IgD-negative memory B cell (primary cell): ENCODE results near the gene CDH3. TPM values are rescaled to one million over a fixed set of nuclear protein-coding genes. Genes with fewer than 3 reads are reported as not detected.
"Not testable (repeated sequence)": the region's sequence is repeated elsewhere in the genome, so short reads cannot be mapped to it uniquely, and the experiment has no call there.

Experiments
- H3K27ac Mint-ChIP-seq, 3 donors: one replicate each; pipeline ENCODE4 v1.8.0; 2020 to 2022; ENCODE audit warnings: mild to moderate bottlenecking in 3 of 3, mixed read lengths in 3 of 3, moderate library complexity in 1 of 3
- H3K27me3 Mint-ChIP-seq: one replicate; pipeline ENCODE4 v1.8.0; 2021; ENCODE audit warnings: mixed read lengths
- H3K36me3 Mint-ChIP-seq: one replicate; pipeline ENCODE4 v1.8.0; 2020; ENCODE audit warnings: mild to moderate bottlenecking, mixed read lengths
- H3K4me1 Mint-ChIP-seq, 3 donors: one replicate each; pipeline ENCODE4 v1.8.0; 2020 to 2022; ENCODE audit warnings: mixed read lengths in 3 of 3, mild to moderate bottlenecking in 1 of 3
- H3K4me3 Mint-ChIP-seq, 4 donors: one replicate each; pipeline ENCODE4 v1.8.0; 2020 to 2022; ENCODE audit warnings: mild to moderate bottlenecking in 4 of 4, mixed read lengths in 4 of 4, moderate library complexity in 3 of 4
- H3K9me3 Mint-ChIP-seq, 3 donors: one replicate each; pipeline ENCODE4 v1.8.0; 2020 to 2021; ENCODE audit warnings: mixed read lengths in 3 of 3, mild to moderate bottlenecking in 1 of 3
- polyA plus RNA-seq: library from polyadenylated mRNA; unstranded; fragments of 300-500 nt; fragmentation: Illumina TruSeq; gene quantifications from one replicate; pipeline ENCODE4 v1.2.3, GENCODE V29; 2021

Gene CDH3
- polyA plus RNA-seq, 1 donor from 2014 or later = not detected

DNA sequence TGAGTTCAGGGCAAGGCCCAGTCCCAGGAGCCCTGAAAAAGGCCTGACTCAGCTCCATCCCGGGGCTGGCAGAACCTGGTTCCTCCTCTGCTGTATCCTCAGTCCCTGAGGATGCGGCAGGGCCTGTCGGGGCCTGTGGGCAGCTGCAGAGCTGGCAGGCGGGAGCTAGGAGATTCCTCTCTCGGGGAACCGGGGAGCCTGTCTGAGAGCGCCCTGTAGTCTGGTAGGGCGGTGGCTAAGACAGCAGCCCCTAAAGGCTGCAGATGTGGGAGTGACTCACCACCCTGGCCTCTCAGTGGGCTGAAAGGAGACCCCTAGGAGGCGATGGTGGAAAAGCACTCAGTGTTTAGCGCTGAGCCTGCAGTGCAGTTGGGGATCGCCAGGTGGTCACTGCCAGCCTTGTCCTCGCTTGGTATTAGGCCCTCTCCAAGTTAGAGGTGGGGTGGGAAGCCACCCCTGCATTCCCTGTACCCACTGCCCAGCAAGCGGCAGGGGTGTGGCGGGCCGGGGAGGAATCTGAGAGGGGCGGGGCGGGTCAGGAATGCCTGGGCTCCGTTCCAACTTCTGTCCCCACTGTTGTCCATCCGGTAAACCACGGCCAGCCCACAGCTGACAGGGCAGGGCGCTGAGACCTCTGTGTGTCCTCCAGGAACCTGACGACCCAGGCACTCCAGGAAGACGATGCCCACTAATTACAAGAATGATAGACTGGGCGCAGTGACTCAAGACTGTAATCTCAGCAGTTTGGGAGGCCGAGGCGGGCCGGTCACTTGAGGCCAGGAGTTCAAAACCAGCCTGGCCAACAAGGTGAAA, 62.4 kb downstream of the CDH3 start:
- Mint-ChIP-seq H3K27me3 (peaks cover 2% of the 10 kb centered on the region), H3K4me1 (peaks cover 5 to 12% (median 10%) of the 10 kb centered on the region in 3 donors), H3K36me3 (peaks cover 2% of the 10 kb centered on the region), H3K9me3 (no peaks in the 10 kb centered on the region), H3K4me3 (no peak overlapping the region), H3K27ac (no peak overlapping the region)

DNA sequence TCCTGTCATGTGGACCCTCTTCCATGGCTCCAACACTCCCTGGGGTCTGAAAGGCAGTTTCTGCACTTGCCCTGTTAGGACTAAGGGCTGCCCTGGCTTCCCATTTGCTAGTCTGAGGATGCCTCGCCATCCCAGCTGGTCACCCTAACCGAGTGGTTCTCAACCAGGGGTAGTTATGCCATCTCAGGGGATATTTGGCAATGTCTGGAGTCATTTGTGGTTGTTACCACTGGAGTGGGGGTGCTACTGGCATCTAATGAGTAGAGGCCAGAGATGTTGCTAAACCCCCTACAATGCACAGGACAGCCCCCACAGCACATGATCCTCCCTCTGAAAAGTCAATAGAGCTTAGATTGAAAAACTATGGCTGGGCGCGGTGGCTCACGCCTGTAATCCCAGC, 65.1 kb downstream of the CDH3 start:
- H3K36me3 Mint-ChIP-seq = no peaks in the 10 kb centered on the region
- no peak overlapping the region for H3K27ac Mint-ChIP-seq
- H3K4me1 Mint-ChIP-seq = peaks cover 7 to 10% (median 9%) of the 10 kb centered on the region in 3 donors
- peak overlapping the region in 1 of 4 donors; percentile 55 for H3K4me3 Mint-ChIP-seq
- H3K9me3 Mint-ChIP-seq = no peaks in the 10 kb centered on the region
- peaks cover 2% of the 10 kb centered on the region for H3K27me3 Mint-ChIP-seq

DNA sequence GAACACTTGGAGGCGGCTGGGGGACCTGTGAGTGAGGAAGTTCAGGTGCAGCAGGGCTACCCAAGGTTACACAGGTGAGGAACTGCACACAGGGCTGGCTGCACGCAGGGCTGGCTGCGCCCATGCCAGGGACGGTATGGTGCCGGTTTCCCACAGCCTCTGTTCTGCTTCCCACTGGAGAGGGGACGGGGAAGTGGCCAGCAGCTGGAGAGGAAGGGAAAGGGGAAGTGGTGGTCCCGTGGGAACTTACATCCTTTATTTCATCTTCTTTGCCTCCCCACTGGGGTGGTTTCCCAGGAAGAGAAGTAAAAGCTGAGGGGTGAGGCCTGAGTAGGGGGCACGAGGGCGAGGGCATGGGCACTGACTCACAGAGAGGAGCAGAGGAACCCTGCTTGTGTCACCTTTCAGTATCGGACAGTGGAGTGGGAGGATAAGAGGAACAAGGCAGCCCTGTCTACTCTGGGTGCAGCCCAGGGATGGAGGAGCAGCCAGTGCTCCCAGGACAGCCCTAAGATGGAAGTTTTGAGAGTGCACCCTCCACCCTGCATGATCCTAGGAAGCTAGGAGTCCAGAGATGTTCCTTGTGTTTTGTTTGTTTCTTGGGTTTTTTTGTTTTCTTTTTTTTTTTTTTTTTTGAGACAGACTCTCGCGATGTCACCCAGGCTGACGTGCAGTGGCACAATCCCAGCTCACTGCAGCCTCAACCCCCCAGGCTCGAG, 66.5 kb downstream of the CDH3 start:
- no peaks in the 10 kb centered on the region for H3K9me3 Mint-ChIP-seq

DNA sequence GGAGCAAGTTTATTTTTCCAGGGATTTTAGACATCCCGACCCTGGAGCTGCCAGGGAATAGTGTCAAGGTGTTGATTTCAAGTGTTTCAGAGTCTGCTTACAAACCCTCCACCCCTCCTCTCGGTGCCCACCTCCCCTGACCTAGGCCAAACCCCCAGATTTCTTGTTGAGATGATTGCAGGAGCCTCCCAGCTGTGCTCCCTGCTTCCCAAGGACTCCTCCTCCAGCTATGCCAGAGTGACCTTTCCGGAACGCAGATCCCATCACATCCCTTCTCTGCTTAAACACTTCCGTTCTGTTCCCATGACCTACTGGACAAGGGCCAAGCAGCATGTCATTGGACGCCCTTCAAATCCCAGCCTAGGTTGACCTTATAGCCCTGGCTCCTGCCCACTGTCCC, 68.3 kb downstream of the CDH3 start:
- H3K9me3 Mint-ChIP-seq = peaks cover 0 to 3% (median 1%) of the 10 kb centered on the region in 3 donors
- H3K36me3 Mint-ChIP-seq = no peaks in the 10 kb centered on the region
- H3K4me3 Mint-ChIP-seq = no peak overlapping the region
- H3K27ac Mint-ChIP-seq = no peak overlapping the region
- H3K27me3 Mint-ChIP-seq = peaks cover 2% of the 10 kb centered on the region
- peaks cover 7 to 10% (median 9%) of the 10 kb centered on the region in 3 donors for H3K4me1 Mint-ChIP-seq

More for the DNA sequence above, 66.5 kb downstream of the CDH3 start:
- Mint-ChIP-seq H3K27me3 (peaks cover 2% of the 10 kb centered on the region), H3K4me1 (peaks cover 7 to 10% (median 9%) of the 10 kb centered on the region in 3 donors), H3K36me3 (no peaks in the 10 kb centered on the region), H3K4me3 (peak overlapping the region in 1 of 4 donors; percentile 74), H3K27ac (peak overlapping the region in 1 of 3 donors; percentile 50)

DNA sequence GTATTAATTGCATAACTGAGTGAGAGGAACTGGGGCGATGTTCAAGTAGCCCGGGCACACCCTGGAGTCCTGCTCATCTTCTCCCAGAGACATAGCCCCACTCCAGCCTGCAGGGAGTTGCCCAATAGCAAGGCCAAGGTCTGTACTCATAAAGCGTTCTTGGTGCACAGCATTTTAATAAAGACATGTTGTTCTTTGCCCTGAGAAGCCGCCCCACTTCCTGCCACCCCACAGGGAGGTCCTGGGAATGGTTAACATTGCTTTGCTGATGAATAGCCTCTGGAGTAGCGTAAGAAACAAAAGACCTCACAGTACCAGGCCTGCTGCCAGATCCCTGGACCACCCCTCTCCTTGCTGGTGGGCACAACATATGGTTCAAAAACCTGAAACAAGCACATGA, 70.4 kb downstream of the CDH3 start:
- peaks cover 10 to 15% (median 12%) of the 10 kb centered on the region in 3 donors for H3K4me1 Mint-ChIP-seq
- peaks cover 0 to 3% (median 1%) of the 10 kb centered on the region in 3 donors for H3K9me3 Mint-ChIP-seq
- H3K4me3 Mint-ChIP-seq = no peak overlapping the region
- H3K27me3 Mint-ChIP-seq = peaks cover 2% of the 10 kb centered on the region
- H3K36me3 Mint-ChIP-seq = peaks cover 1% of the 10 kb centered on the region
- no peak overlapping the region for H3K27ac Mint-ChIP-seq

DNA sequence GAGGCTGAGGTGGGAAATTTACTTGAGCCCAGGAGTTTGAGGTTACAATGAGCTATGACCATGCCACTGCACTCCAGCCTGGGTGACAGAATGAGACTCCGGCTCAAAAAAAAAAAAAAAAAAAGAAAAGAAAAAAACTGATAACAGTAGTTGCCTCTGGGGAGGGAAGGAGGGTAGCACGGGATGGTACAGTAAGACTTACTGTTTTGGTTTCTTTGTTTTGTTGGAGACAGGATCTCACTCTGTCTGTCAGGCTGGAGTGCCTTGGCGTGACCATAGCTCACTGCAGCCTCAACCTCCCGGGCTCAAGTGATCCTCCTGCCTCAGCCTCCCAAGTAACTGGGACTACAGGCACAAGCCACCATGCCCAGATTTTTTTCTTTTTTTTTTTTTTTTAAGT, 71.4 kb downstream of the CDH3 start:
- not testable (repeated sequence) for H3K36me3 Mint-ChIP-seq, H3K27me3 Mint-ChIP-seq, H3K4me3 Mint-ChIP-seq, H3K27ac Mint-ChIP-seq, H3K4me1 Mint-ChIP-seq, H3K9me3 Mint-ChIP-seq

DNA sequence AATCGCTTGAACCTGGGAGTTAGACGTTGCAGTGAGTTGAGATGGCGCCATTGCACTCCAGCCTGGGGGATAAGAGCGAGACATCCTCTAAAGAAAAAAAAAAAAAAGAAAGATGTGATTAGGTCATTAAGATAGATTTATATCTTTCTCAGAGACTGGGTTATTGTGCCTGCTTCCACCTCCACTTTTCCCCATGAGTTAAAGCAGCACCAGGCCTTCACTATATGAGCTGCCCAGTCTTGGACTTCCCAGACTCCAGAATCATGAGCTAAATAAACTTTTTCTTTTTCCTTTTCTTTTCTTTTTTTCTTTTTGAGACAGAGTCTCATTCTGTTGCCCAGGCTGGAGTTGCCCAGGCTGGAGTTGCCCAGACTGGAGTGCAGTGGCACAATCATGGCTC, 72.6 kb downstream of the CDH3 start:
- Mint-ChIP-seq H3K4me1 (peaks cover 4 to 6% (median 5%) of the 10 kb centered on the region in 3 donors), H3K27me3 (no peaks in the 10 kb centered on the region), H3K27ac (no peak overlapping the region), H3K4me3 (no peak overlapping the region), H3K36me3 (peaks cover 1% of the 10 kb centered on the region), H3K9me3 (peaks cover 0 to 3% (median 1%) of the 10 kb centered on the region in 3 donors)

DNA sequence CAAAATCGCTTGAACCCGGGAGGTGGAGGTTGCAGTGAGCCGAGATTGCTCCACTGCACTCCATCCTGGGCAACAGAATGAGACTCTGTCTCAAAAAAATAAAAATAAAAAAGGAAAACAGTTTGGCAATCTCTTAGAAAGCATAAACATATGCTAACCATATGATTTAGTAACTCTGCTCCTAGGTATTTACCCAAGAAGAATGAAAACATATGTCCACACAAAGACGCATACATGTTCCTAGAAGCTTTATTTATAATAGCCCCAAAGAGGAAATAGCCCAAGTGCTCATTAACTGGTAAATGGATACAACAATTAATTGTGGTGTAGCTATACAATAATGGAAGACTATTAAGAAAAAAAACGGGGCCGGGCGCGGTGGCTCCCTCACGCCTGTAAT, 73.5 kb downstream of the CDH3 start:
- no peak overlapping the region for H3K4me3 Mint-ChIP-seq
- H3K9me3 Mint-ChIP-seq = peaks cover 0 to 3% (median 1%) of the 10 kb centered on the region in 3 donors

DNA sequence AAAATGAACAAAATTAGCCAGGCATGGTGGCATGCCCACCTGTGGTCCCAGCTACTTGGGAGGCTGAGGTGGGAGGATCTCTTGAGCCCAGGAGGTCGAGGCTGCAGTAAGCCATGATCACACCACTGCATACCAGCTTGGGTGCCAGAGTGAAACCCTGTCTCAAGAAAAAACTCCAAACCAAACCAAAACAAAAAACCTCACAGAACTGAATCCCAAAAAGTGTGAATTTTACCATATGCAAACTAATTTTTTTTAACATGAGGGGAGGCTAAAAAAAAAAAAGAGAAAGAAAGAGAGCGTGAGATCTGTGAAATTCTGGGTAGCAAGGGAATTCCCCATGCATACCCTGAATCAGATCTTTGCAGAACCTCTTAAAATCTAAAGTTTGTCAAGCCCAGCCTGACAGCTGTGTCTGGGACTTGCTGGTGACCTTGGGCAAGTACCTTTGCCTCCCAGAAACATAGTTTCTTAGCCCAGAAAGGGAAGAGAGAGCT, 74.9 kb downstream of the CDH3 start:
- Mint-ChIP-seq H3K9me3 (peaks cover 0 to 3% (median 1%) of the 10 kb centered on the region in 3 donors), H3K27me3 (no peaks in the 10 kb centered on the region), H3K27ac (peak overlapping the region in 1 of 3 donors; percentile 50), H3K36me3 (peaks cover 1% of the 10 kb centered on the region), H3K4me3 (peak overlapping the region in 1 of 4 donors; percentile 60), H3K4me1 (peaks cover 0 to 6% (median 5%) of the 10 kb centered on the region in 3 donors)

More for the DNA sequence above, 73.5 kb downstream of the CDH3 start:
- Mint-ChIP-seq H3K27ac (no peak overlapping the region), H3K36me3 (peaks cover 1% of the 10 kb centered on the region), H3K4me1 (peaks cover 0 to 6% (median 5%) of the 10 kb centered on the region in 3 donors), H3K27me3 (no peaks in the 10 kb centered on the region)

DNA sequence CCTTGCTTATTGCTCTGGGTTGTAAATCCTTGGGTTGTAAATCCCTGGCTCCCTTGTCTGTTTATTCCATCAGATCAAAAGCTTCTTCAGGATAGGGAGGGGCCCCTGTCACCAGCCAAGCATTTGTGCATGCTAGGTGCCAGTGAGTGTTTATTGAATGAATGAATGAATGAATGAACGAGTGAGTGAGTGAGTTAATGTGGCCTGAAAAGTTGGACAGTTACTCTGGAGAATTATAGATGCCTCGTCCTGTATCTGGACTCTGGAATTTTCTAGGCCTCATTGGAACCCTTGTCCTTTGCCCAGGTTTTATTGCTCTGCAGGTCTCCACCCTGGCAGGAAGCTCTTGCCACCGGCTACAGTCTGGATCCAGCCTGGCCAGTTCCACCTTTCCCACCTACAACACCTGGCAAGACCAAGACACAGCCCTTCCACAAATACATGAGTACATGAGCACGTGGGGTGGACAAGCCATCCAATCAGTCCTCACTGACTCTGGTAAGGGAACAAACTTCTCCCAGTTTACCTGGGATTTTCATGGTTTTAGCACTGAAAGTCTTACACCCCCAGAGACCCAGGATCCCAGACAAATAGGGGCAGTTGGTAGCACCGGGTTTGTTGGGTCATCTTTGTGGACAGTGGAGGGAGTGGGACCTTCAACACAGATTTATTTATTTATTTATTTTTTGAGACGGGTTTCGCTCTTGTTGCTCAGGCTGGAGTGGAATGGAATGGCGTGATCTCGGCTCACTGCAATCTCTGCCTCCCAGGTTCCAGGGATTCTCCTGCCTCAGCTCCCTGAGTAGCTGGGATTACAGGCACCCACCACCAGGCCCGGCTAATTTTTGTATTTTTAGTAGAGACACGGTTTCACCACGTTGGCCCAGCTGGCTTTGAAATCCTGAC, 77.3 kb downstream of the CDH3 start:
- Mint-ChIP-seq H3K4me3 (no peak overlapping the region), H3K27ac (no peak overlapping the region)

DNA sequence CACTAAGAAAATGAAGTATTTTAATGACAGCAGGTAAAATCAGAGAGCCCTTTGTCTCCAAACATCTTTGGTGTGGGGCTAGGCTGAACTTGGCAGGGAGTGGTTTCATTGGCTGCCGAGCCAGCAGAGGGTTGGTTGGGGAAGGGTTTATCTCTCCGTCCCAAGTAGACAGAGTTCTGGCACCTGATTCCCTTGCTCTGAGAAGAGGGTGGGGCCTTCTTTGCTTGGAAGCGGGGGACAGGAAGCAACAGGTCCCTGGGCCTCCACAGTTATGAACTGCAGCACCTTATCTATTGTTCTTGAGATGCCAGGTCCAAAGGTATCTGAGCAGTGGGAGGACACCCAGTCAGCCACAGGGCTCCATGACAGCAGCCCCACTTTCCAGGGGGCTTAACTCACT, 79.7 kb downstream of the CDH3 start:
- no peak overlapping the region for H3K4me3 Mint-ChIP-seq
- H3K27me3 Mint-ChIP-seq = peaks cover 4% of the 10 kb centered on the region

More for the DNA sequence above, 77.3 kb downstream of the CDH3 start:
- H3K36me3 Mint-ChIP-seq = peaks cover 1% of the 10 kb centered on the region
- no peaks in the 10 kb centered on the region for H3K27me3 Mint-ChIP-seq
- peaks cover 0 to 6% (median 5%) of the 10 kb centered on the region in 3 donors for H3K4me1 Mint-ChIP-seq
- H3K9me3 Mint-ChIP-seq = no peaks in the 10 kb centered on the region

DNA sequence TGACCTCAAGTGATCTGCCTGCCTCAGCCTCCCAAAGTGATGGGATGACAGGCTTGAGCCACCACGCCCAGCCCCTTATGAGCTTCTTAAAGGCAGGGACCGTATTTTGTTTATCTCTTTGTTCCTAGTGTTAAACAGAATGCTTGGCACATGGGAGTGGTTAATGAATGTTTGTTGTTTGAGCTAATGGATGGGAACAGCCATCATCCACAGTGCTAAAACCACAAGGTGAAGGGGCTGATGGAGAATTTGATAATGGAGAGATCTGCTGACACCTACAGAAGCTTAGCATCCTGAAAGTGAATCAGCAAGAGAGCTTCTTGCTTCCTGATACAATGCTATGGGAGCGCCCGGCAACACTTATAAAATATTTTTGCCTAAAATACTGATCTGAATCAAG, 83.4 kb downstream of the CDH3 start:
- H3K27ac Mint-ChIP-seq = peak overlapping the region in 1 of 3 donors; percentile 69
- H3K9me3 Mint-ChIP-seq = no peaks in the 10 kb centered on the region
- H3K27me3 Mint-ChIP-seq = peaks cover 20% of the 10 kb centered on the region
- H3K4me1 Mint-ChIP-seq = no peaks in the 10 kb centered on the region
- H3K36me3 Mint-ChIP-seq = peaks cover 2% of the 10 kb centered on the region
- no peak overlapping the region for H3K4me3 Mint-ChIP-seq

More for the DNA sequence above, 79.7 kb downstream of the CDH3 start:
- Mint-ChIP-seq H3K9me3 (no peaks in the 10 kb centered on the region), H3K27ac (no peak overlapping the region), H3K4me1 (peaks cover 0 to 4% (median 4%) of the 10 kb centered on the region in 3 donors), H3K36me3 (peaks cover 2% of the 10 kb centered on the region)

DNA sequence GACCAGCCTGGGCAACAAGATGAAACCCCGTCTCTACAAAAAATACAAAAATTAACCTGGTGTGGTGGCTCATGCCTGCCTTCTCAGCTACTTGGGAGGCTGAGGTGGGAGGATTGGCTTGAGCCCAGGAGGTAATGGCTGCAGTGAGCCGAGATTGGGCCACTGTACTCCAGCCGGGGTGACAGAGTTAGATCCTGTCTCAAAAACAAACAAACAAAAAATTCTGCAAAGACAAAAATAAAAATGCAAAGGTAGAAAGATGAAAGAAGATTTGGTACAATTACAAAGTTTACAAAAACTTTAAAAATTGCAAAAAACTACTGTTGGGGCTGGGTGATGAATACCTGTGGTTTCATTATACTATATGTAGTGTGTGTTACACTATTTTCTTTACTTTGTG, 86.5 kb downstream of the CDH3 start:
- Mint-ChIP-seq H3K36me3 (peaks cover 2% of the 10 kb centered on the region), H3K4me1 (no peaks in the 10 kb centered on the region), H3K27me3 (peaks cover 42% of the 10 kb centered on the region), H3K4me3 (no peak overlapping the region), H3K9me3 (no peaks in the 10 kb centered on the region), H3K27ac (peak overlapping the region in 1 of 3 donors; percentile 64)

DNA sequence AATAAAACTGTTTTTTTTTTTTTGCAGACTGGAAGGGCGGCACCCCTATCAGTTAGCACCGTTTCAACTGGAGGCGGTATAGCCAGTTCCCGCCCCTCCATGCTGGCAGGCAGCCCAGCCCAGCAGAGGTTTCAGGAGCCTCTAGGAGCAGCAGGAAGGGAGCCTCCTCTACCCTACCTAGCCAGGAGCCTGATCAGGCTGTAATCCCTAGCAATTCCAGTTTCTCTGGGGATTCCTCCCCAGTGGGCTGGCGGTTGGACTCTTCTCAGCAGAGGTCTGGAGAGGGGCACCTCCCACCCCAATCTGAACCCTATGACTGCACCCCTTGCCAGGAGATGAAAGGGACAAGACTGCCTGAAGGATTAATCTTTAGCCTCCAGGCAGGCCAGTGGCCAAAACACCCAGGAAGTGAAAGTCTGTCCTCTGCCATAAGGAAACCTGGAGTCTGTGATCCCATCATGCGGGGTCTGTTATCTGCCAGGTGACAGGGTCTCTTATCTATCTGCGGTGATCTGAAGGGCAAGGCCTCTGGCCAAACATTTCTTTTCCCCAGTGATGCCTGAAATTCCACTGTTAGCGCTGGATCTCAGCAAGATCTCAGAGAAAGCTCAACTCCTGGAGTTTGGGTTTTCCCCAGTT, 87.1 kb downstream of the CDH3 start:
- Mint-ChIP-seq H3K27ac (no peak overlapping the region), H3K4me3 (no peak overlapping the region), H3K4me1 (peaks cover 0 to 2% (median 0%) of the 10 kb centered on the region in 3 donors), H3K9me3 (no peaks in the 10 kb centered on the region), H3K36me3 (peaks cover 2% of the 10 kb centered on the region), H3K27me3 (peaks cover 46% of the 10 kb centered on the region)
